T-helper 1 cell treated with Interleukin-12 subunit alpha and Interleukin-12 subunit beta and Interleukin-4 antibody, amounts not matched to agents 30 μg/mL and 1 μg/mL, for 36 hours (primary cell): ENCODE data around the gene FYCO1.
A peak's percentile ranks its signal among the peaks of the same experiment; 100 is the strongest.
"Not testable (repeated sequence)": the region's sequence is repeated elsewhere in the genome, so short reads cannot be mapped to it uniquely, and the experiment has no call there.

Experiments used
- H3K27ac Mint-ChIP-seq: one replicate; pipeline ENCODE4 v1.8.0; 2021; ENCODE audit warnings: mild to moderate bottlenecking, mixed read lengths
- H3K27me3 Mint-ChIP-seq: one replicate; pipeline ENCODE4 v1.8.0; 2021; ENCODE audit warnings: low read depth, mixed read lengths
- H3K36me3 Mint-ChIP-seq: one replicate; pipeline ENCODE4 v1.8.0; 2021; ENCODE audit warnings: low read depth, mixed read lengths
- H3K4me1 Mint-ChIP-seq: one replicate; pipeline ENCODE4 v1.8.0; 2021; ENCODE audit warnings: low read depth, mixed read lengths
- H3K4me3 Mint-ChIP-seq: one replicate; pipeline ENCODE4 v1.8.0; 2021; ENCODE audit warnings: mild to moderate bottlenecking, moderate library complexity, mixed read lengths
- H3K9me3 Mint-ChIP-seq: one replicate; pipeline ENCODE4 v1.8.0; 2021; ENCODE audit warnings: mixed read lengths

Gene FYCO1

DNA sequence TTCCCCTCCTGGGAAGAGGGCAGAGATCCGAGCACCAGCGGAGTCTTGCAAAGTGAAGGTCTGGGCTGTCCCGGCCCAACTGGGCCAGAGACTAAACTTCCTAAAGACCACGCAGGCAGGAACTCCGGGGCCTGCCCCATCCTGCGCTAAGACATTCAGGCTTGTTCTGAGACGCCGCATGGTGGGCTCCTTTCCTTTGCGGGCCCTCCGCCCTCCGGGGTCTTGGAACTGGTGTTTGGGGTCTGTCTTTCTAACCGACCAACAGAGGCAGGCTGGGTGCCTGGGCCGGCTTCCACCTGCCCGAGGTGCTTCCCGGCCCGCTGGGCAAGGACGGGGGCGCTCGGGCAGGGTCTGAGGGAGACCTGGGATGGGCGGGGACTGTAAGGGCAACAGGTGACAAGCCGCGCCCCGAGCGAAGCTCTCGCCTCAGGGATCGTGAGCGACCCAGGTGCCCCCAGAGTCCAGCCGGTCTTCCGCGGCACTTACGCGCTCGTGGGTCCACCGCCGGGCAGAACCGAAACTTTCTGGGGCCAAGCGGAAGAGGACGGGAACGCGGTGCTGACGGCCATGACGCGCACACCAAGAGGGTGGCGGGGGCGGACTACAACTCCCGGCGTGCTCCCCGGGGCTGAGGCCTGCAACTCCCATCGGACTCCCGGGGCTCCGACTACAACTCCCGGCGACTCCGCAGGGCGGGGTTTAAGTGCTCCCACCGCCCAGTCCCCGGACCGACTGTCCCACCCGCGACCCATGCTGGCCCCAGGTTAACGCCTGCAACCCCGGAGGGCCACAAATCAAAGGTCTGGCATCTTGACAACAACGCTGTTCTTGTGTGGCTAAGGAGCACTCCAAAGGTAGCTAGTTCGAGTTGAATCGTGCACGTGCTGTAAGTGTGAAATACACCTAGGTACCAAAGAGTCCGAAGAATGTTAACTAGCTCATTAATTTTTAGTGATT, at the start of gene FYCO1:
FYCO1 (minus strand) TSS at position 589 of the 957 bp plus-strand sequence. CDS start 10,914 bp downstream, outside the sequence.
- peaks cover 33% of the 10 kb centered on the region for H3K36me3 Mint-ChIP-seq
- no peaks in the 10 kb centered on the region for H3K9me3 Mint-ChIP-seq
- H3K27me3 Mint-ChIP-seq: peaks cover 7% of the 10 kb centered on the region
- H3K4me3 Mint-ChIP-seq: peak within 1 kb of the TSS; percentile 85
- peak within 1 kb of the TSS; percentile 95 for H3K27ac Mint-ChIP-seq
- H3K4me1 Mint-ChIP-seq: peaks cover 39% of the 10 kb centered on the region

DNA sequence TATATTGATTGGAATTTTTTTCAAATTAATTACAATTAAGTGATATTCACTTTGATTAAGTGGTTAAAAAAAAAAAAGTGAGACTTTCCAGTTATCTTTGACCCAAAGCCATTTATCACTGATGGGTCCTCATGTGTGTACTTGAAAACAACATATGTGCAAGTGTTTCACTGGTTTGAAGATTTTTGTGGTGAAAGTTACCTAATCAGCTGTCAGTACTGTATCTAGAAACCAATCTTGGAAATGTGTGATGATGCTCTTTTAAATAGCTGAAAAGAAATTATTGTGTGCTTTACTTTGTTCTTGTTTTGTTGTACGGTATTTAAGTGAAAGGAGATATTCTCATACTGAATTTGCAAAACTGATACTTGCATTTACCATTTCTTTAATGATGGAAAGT, 43.3 kb upstream of the FYCO1 start:
- peaks cover 28% of the 10 kb centered on the region for H3K27me3 Mint-ChIP-seq
- peaks cover 5% of the 10 kb centered on the region for H3K4me1 Mint-ChIP-seq
- peaks cover 5% of the 10 kb centered on the region for H3K36me3 Mint-ChIP-seq
- H3K27ac Mint-ChIP-seq: no peak overlapping the region
- H3K9me3 Mint-ChIP-seq: peaks cover 14% of the 10 kb centered on the region
- no peak overlapping the region for H3K4me3 Mint-ChIP-seq

DNA sequence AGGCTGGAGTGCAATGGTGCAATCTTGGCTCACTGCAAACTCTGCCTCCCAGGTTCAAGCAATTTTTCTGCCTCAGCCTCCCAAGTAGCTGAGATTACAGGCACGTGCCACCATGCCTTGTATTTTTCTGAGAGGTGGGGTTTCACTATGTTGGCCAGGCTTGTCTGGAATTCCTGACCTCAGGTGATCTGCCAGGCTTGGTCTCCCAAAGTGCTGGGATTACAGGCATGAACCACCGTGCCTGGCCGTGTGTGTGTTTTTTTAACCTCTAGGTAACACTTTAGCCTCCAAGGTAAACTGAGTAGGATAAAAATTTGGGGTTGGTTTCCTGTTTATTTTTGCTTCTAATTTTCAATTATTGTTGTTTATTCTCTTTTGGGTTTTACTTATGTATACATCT, 42.4 kb upstream of the FYCO1 start:
- H3K9me3 Mint-ChIP-seq: peaks cover 14% of the 10 kb centered on the region
- not testable (repeated sequence) for H3K4me3 Mint-ChIP-seq, H3K4me1 Mint-ChIP-seq, H3K36me3 Mint-ChIP-seq, H3K27ac Mint-ChIP-seq
- H3K27me3 Mint-ChIP-seq: peaks cover 28% of the 10 kb centered on the region

DNA sequence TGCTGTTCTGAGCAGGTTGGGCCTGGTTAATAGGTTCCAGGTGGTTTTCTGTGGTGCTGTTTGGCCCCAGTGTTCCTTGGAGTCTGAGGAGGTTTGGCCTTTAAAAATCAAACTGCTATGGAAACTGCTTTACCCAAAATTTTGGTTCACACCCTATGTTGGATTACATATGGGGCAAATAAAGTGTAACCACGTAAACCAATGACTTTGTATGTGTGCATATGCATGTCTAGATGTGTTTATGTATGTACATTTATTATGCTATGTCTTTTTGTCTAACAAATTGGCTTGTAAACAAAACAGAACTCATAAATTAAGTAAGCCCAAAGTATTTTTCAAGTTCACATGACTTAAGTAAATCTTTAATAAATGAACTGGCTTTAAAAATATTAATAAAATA, 40.6 kb upstream of the FYCO1 start:
- Mint-ChIP-seq H3K27me3 (peaks cover 14% of the 10 kb centered on the region), H3K27ac (no peak overlapping the region), H3K4me3 (no peak overlapping the region), H3K9me3 (peaks cover 3% of the 10 kb centered on the region), H3K36me3 (peaks cover under 1% of the 10 kb centered on the region), H3K4me1 (peaks cover 2% of the 10 kb centered on the region)

DNA sequence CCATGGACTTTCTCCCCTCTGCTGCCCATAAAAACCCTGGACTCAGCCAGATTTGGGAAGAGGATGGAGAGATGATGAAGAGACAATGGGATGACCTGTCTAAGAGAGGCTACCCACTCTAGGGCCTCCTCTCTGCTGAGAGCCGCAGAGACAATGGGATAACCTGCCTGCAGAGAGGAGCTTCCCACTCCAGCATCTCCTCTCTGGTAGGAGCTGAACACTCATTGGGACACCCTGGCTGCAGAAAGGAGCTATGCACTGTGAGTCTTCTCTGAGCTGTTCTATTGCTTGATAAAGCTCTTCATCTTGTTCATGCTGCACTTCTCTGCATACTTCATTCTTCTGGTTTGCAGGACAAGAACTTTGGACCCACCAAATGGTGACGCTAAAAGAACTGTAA, 36.1 kb upstream of the FYCO1 start:
- Mint-ChIP-seq H3K4me3 (no peak overlapping the region), H3K27ac (no peak overlapping the region), H3K27me3 (peaks cover 8% of the 10 kb centered on the region), H3K36me3 (peaks cover 12% of the 10 kb centered on the region), H3K4me1 (peaks cover 1% of the 10 kb centered on the region), H3K9me3 (peaks cover 18% of the 10 kb centered on the region)

DNA sequence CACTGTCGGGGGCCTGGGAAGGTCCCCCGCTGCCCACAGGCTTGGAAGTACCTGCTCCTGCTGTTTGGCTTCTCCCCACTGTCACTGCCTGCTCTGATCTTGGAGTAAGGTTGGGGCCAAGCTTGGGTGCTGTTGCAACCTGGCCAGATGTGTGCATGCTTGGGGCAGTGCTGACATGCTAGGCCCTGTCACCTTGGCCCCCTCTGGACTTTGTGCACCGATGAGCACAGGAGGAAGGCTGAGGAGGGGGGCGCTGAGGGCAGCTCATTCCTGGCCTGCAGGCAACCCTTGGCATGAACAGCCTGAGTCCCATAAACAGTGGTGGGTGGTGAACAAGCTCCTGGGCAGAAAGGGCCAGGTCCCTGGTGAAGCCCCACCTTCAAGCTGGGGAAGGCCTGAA, 35.6 kb upstream of the FYCO1 start:
- Mint-ChIP-seq H3K4me3 (no peak overlapping the region), H3K27ac (no peak overlapping the region)

DNA sequence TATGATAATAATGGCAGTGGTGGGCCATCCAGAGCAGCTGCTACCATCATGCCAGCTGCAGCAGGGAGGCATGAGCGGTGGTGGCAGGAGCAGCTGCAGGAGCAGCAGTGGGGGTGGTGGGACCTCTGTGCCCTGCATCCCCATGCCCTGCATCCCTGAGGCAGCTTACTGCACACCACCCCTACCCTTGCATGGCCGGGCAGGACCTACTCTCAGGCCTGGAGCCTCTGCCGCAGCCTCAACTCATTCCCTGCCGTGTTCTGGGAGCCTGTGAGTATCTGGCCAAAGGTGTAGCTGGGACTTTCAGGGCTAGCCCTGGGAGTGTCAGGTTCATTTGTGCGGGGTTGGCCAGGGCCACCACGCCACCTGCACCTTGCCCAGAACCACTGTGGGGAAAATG, 35.0 kb upstream of the FYCO1 start:
- H3K36me3 Mint-ChIP-seq: peaks cover 12% of the 10 kb centered on the region
- H3K4me1 Mint-ChIP-seq: peaks cover 1% of the 10 kb centered on the region
- no peak overlapping the region for H3K27ac Mint-ChIP-seq
- H3K27me3 Mint-ChIP-seq: peaks cover 8% of the 10 kb centered on the region
- H3K4me3 Mint-ChIP-seq: no peak overlapping the region
- H3K9me3 Mint-ChIP-seq: peaks cover 18% of the 10 kb centered on the region

More for the DNA sequence above, 35.6 kb upstream of the FYCO1 start:
- H3K4me1 Mint-ChIP-seq: peaks cover 1% of the 10 kb centered on the region
- peaks cover 18% of the 10 kb centered on the region for H3K9me3 Mint-ChIP-seq
- H3K36me3 Mint-ChIP-seq: peaks cover 12% of the 10 kb centered on the region
- peaks cover 8% of the 10 kb centered on the region for H3K27me3 Mint-ChIP-seq

DNA sequence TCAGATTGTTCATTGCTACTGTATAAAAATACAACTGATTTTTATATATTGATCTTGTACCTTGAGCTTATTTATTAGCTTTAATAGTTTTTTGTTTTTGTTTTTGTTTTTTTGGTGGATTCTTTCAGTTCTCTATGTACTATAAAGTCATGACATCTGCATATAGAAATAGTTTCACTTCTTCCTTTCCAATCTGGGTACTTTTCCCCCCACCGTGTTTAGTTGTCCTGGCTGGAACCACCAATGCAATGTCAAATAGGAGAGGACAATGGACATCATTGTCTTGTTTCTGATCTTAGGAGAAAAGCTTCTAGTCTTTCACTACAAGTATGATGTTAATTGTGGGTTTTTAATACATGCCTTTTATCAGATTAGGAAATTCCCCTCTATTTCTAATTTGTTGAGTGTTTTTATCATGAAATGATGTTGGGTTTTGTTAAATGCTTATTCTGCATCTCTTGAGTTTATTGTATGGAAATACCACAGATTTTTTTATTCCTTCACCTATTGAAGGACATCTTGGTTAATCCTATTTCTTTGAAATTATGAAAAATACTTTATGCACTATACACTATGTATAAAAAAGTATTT, 34.4 kb upstream of the FYCO1 start:
- H3K9me3 Mint-ChIP-seq: peaks cover 18% of the 10 kb centered on the region
- H3K4me3 Mint-ChIP-seq: no peak overlapping the region
- H3K4me1 Mint-ChIP-seq: peaks cover 1% of the 10 kb centered on the region
- peaks cover 5% of the 10 kb centered on the region for H3K27me3 Mint-ChIP-seq
- H3K36me3 Mint-ChIP-seq: peaks cover 12% of the 10 kb centered on the region
- no peak overlapping the region for H3K27ac Mint-ChIP-seq

DNA sequence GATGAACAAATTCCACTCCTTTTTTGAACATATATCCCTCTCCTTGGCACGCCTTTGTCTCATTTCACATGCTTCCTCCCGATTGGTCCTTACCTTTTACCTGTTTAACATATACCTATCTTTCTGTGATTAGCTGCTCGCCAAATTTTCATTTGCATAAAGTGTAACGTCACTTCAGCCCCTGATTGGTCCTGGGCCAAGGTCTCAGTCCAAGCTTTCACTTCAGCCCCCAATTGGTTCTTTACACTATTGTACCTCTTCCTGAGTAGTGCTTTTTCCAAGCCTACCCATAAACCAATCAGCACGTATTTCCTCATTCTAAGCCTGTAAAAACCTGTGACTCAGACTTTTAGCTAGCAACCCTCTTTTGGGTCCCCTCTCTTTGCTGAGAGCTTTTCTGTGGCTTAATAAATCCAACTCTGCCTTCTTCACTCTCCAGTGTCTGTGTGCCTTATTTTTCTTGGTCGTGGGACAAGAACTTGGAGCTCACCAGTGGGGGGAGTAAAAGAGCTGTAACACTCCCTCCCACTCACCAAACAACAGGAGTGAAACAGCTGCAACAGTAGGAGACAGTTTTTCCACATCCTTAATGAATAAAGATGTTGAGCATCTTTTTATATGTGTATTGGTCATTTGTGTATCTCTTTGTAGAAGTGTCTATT, 32.2 kb upstream of the FYCO1 start:
- Mint-ChIP-seq H3K4me1 (peaks cover 1% of the 10 kb centered on the region), H3K27me3 (peaks cover 11% of the 10 kb centered on the region), H3K36me3 (peaks cover 12% of the 10 kb centered on the region), H3K27ac (no peak overlapping the region), H3K9me3 (peaks cover 18% of the 10 kb centered on the region), H3K4me3 (no peak overlapping the region)

DNA sequence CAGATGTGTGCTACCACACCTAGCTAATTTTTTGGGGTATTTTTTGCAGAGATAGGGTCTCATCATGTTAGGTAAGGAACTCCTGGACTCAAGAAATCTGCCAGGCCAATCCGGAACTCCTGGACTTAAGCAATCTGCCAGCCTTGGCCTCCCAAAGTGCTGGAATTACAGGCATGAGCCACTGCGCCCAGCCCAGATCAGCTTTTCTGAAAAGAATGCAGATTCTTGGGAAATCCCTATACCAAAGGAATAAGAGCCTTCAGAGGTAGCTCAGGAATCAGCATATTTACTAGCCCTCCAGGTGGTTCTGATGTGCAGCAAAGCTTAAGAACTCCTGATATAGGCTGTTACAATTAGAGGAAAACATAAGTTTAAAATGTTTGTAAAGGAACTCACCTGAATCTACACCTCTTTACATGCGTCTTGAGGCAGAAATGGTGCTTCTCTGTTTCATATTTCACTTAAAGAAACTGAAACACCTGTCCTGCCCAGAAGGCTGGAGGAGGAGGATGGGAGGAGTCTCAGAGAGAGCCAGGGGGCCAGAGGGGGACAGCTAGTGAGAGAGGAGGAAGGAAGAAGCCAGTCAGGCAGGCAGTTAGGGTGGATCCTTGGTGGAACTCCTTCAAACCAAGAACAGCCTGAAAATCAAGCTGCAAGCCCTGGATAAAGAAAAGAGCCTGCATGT, 31.5 kb upstream of the FYCO1 start, which contains the start of gene XCR1:
XCR1 (minus strand) TSS at position 463 of the 685 bp plus-strand sequence. CDS start 5,536 bp downstream, outside the sequence.
- Mint-ChIP-seq H3K4me1 (peaks cover 1% of the 10 kb centered on the region), H3K36me3 (peaks cover 12% of the 10 kb centered on the region), H3K27me3 (peaks cover 17% of the 10 kb centered on the region), H3K27ac (no peak within 1 kb of the TSS), H3K9me3 (peaks cover 18% of the 10 kb centered on the region), H3K4me3 (no peak within 1 kb of the TSS)

DNA sequence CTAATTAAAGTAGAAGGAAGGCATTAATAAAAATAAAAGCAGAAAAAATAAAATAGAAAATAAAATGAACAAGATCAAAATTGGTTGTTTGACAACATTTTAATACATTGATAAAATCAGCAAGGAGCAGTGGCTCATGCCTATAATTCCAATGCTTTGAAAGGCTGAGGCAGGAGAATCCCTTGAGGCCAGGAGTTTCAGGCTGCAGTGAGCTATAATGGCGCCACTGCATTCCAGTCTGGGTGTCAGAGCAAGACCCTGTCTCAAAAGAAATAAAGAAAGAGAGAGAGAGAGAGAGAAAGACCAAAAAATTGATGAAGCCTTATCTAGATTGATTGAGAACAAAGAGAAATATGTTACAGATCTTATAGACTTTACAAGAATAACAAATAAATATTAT, 29.5 kb upstream of the FYCO1 start:
- Mint-ChIP-seq H3K4me3 (no peak overlapping the region), H3K9me3 (peaks cover 18% of the 10 kb centered on the region), H3K4me1 (peaks cover 1% of the 10 kb centered on the region), H3K36me3 (peaks cover 12% of the 10 kb centered on the region), H3K27me3 (peaks cover 18% of the 10 kb centered on the region), H3K27ac (no peak overlapping the region)

DNA sequence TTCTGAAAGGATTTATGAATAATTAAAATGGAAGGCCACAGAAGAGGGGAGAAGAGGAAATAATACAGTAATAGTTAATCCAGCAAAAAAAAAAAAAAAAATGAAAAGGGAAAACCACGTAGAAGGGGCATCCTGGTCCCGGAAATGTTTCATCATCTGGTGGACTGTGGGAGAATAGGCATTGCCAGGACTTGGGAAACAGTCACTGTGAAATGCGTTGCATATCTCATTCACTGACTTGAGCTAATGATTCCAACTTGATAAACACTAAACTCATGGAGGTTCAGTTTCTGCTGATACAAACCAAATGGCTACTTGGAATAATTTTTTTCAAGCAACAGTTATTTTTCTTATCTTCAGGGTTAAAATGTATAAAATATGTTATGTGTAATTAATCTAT, 28.5 kb upstream of the FYCO1 start:
- peaks cover 18% of the 10 kb centered on the region for H3K27me3 Mint-ChIP-seq
- no peak overlapping the region for H3K4me3 Mint-ChIP-seq
- peaks cover 5% of the 10 kb centered on the region for H3K4me1 Mint-ChIP-seq
- H3K27ac Mint-ChIP-seq: no peak overlapping the region
- peaks cover 10% of the 10 kb centered on the region for H3K36me3 Mint-ChIP-seq
- peaks cover 18% of the 10 kb centered on the region for H3K9me3 Mint-ChIP-seq

DNA sequence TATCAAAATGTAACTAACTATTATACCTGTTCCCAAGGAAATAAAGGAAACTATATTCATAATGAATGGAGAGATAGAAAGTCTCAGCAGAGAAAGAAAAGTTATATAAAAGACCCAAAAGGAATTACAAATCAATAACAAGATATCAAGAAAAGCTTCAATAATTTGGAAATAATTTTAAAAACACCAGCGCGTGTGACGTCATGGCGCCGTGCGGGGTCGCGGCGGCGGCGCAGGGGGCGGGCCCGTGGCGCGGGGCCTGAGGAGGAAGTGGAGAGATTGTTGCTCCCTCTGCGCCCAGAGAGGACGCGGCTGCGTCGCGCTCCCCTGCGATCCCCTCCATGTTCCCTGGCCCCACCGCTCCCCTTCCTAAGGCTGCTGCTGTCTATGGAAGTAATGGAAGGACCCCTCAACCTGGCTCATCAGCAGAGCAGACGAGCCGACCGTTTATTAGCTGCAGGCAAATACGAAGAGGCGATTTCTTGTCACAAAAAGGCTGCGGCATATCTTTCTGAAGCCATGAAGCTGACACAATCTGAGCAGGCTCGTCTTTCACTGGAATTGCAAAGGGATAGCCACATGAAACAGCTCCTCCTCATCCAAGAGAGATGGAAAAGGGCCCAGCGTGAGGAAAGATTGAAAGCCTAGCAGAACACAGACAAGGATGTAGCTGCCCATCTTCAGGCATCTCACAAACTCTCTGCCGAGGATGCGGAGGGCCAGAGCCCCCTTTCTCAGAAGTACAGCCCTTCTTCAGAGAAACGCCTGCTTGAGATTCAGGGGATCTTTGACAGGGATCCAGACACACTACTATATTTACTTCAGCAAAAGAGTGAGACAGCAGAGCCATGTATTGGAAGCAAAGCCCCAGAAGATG, 27.5 kb upstream of the FYCO1 start:
- Mint-ChIP-seq H3K27me3 (peaks cover 15% of the 10 kb centered on the region), H3K9me3 (peaks cover 10% of the 10 kb centered on the region), H3K27ac (no peak overlapping the region), H3K36me3 (peaks cover 8% of the 10 kb centered on the region), H3K4me3 (no peak overlapping the region), H3K4me1 (peaks cover 9% of the 10 kb centered on the region)
